ENCODE data around the gene MED13.

DNA sequence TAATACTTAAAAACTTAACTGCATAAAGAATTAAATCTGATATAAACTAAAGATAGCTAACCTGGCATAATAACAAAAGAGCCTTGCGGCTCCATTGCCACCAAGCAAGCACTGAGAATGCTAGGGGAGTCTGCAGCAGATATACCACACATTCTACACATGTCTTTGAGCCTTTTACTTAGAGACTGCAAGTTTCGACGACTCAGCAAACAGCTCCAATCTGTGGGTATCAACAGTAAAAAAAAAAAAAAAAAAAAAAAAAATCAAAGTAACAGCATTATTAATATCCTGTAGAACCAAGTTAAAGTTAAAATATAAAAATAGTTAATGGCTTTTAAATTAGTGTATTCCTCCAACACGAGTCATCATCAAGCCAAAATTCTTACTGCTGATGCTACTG, 109.5 kb downstream of the MED13 start:
- TF ChIP-seq POLR2A (IDR thresholded peaks at IDR 0.05; ENCODE audit: low read depth, low read length) (no peak), POLR2AphosphoS5 (IDR thresholded peaks at IDR 0.05; ENCODE audit: low read depth, low read length) (no peak)
